ENCODE results near the gene TBC1D4.

- no peak for TF ChIP-seq CTCF (IDR thresholded peaks at IDR 0.05)
- no peak for TF ChIP-seq POLR2AphosphoS5 (IDR thresholded peaks at IDR 0.05)
These were observed 91.7 kb downstream of the TBC1D4 start for GRCh38 chr13:75390229-75390628.
